Sigmoid colon (tissue), 4 donors: ENCODE data around the gene KLHL26.

ENCODE experiments used
- CTCF ChIP-seq, 4 experiments: fragments of 450-650 bp in 3 of 4; fragments of 200-600 bp in 1 of 4; IDR thresholded peaks; one replicate each; pipeline ENCODE4 v1.5.1; 2016 to 2019; ENCODE audit warnings: antibody characterized with exemption in 4 of 4, mild to moderate bottlenecking in 3 of 4, moderate library complexity in 2 of 4
- EP300 ChIP-seq, 4 donors: sonication (generic); formaldehyde crosslinking; IDR thresholded peaks; one replicate each; pipeline ENCODE4 v1.6.1; 2017; ENCODE audit warnings: antibody characterized with exemption in 4 of 4
- POLR2A ChIP-seq, 2 donors: fragments of 450-650 bp; IDR thresholded peaks; one replicate each; pipeline ENCODE4 v1.6.1; 2016; ENCODE audit warnings: antibody characterized with exemption in 2 of 2, mild to moderate bottlenecking in 2 of 2, moderate library complexity in 2 of 2
- POLR2AphosphoS5 ChIP-seq, 4 donors: sonication (generic); formaldehyde crosslinking; IDR thresholded peaks; one replicate each; pipeline ENCODE4 v1.6.1; 2017; ENCODE audit warnings: antibody characterized with exemption in 4 of 4

- TF ChIP-seq EP300 (IDR thresholded peaks at IDR 0.05), result no peak
- no peak for TF ChIP-seq CTCF (IDR thresholded peaks at IDR 0.05)
- TF ChIP-seq POLR2A (IDR thresholded peaks at IDR 0.05), result no peak
- no peak for TF ChIP-seq POLR2AphosphoS5 (IDR thresholded peaks at IDR 0.05)
Observed at GRCh38 chr19:18704054-18704453, 67.2 kb downstream of the KLHL26 start.
